Liver (tissue), 2 donors: ENCODE measurements around the gene PPP1R9A.

Source experiments
- CTCF ChIP-seq: fragments of 150-350 bp; IDR thresholded peaks from 2 replicates; pipeline ENCODE4 v1.5.1; 2017; ENCODE audit warnings: improper control_type of control experiment, low read depth, low read length; ENCODE audit not compliant: missing input control
- MAX ChIP-seq: IDR thresholded peaks from 2 replicates; pipeline ENCODE4 v1.6.1; 2016; ENCODE audit warnings: antibody characterized with exemption
- donor health status: healthy.

- TF ChIP-seq CTCF (no peak), MAX (no peak)
Measured at GRCh38 chr7:94922457-94922856, 15.1 kb downstream of the PPP1R9A start.
